Epithelial cell of proximal tubule (primary cell): ENCODE measurements around the gene C11orf91. TPM values are rescaled to one million over a fixed set of nuclear protein-coding genes. Genes with fewer than 3 reads are reported as not detected.

ENCODE experiments used
- DNase-seq: peaks from one replicate; pipeline ENCODE4 v3.0.0-alpha.2; 2011; ENCODE audit warnings: low read depth
- H3K4me3 ChIP-seq: 2 replicates; pipeline ENCODE4 v1.5.1; 2011; ENCODE audit warnings: low read depth, mild to moderate bottlenecking, low read length
- CTCF ChIP-seq: conservative IDR thresholded peaks from 2 replicates; pipeline ENCODE4 v1.5.1; 2012; ENCODE audit warnings: low read depth, mild to moderate bottlenecking, low read length
- total RNA-seq: library from RNA; depleted of rRNA; stranded (reverse); fragments of >200 nt; gene quantifications from 2 replicates; pipeline ENCODE4 v1.2.3, GENCODE V29; 2015

Gene C11orf91
- total RNA-seq, 1 donor from 2014 or later, result not detected

GRCh38 chr11:33659370-33660139, 41.1 kb downstream of the C11orf91 start:
- DNase-seq, result no peak
- H3K4me3 ChIP-seq, result no peak overlapping the region
- TF ChIP-seq CTCF, result no peak

DNA sequence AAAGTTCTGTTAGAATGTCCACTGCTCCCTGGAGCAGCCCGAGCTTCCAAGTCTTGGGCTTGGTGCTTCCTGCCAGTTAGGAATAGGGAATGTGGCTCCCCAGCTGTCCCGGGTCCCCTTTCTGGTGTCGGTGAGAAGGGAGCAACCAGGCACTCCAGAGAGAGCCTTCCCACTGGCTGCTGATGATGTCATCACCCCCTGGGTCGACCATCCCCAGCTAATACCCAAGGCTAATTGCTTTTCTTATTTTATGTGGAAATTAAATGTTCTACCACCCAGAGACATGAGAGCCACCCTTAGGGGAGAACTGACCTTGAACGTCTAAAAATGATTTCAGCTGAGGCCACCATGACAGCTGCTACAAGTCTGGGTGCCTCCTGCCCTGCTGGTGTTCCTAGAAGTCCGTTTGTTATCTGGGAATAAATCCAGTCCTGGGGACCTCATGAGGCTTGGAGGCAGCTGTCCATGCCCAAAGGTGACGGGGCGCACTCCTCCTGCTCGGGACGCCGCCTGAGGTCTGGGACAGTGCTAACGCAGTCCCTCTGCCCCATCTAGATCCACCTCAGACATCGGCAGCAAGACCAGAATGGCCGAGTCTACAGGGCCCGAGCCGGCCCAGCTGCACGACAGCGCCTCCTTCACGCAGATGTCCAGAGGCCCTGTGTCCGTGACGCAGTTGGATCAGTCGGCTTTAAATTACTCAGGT, 42.3 kb downstream of the C11orf91 start:
- no peak overlapping the region for H3K4me3 ChIP-seq
- no peak for DNase-seq
- TF ChIP-seq CTCF, result no peak

- H3K4me3 ChIP-seq, result no peak overlapping the region
- no peak for TF ChIP-seq CTCF
- no peak for DNase-seq
These were observed 42.9 kb downstream of the C11orf91 start for GRCh38 chr11:33657757-33658156.

GRCh38 chr11:33656768-33657167, 43.9 kb downstream of the C11orf91 start:
- DNase-seq, result no peak
- no peak for TF ChIP-seq CTCF
- H3K4me3 ChIP-seq, result no peak overlapping the region

DNA sequence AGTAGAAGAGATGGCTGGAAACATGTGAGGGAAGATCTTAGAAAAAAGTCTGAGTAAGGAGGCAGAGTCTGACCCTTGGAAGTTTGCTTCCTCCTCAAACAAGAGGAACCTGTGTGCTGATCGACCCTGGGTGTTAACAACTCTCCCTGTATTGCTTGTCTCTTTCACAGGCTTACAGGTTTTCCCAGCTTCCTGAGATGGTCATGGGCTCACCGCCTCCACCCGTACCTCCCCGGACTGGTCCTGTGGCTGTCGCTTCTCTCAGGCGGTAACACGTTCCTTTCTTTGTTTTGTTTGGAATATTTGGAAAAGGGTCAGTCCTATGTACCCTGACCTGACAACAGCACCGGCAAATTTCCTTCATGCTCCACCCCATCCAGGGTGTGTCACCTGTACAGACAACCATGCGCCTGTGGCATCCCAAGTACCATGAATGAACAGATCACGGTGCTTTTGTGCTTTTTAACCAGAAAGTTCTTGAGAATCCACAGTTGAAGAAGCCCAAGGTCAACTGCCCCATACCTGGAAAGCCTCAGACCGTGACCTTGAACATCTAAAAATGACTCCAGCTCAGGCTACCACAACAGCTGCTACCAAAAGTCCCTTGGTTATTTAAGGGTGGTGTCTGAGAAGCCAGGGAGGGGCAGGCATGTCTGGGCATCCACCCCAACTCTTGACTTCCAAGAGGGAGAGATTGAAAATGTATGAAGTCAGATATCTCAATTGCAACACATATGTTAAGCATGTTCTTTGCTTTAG, 44.6 kb downstream of the C11orf91 start:
- DNase-seq, result no peak
- no peak for TF ChIP-seq CTCF
- no peak overlapping the region for H3K4me3 ChIP-seq

- DNase-seq, result no peak
- no peak for TF ChIP-seq CTCF
These were observed 46.0 kb downstream of the C11orf91 start for GRCh38 chr11:33654594-33654993.

More at GRCh38 chr11:33654594-33654993, 46.0 kb downstream of the C11orf91 start:
- no peak overlapping the region for H3K4me3 ChIP-seq
